NK-92 treated with Interleukin-12 subunit alpha and Interleukin-12 subunit beta, amount 100 ng/mL, for 24 hours (cell line): ENCODE results near the gene WDR45B.

Experiments used
- DNase-seq: peaks from one replicate; lab custom pipeline; 2025; lab: John Stamatoyannopoulos, UW

The WDR45B gene

GRCh38 chr17:82648165-82648668 is at the start of gene WDR45B:
Gene WDR45B, minus strand, starts transcription at chr17:82648444. Its CDS starts 104 bp downstream, at chr17:82648340.
- DNase-seq: peak; percentile 90

DNA sequence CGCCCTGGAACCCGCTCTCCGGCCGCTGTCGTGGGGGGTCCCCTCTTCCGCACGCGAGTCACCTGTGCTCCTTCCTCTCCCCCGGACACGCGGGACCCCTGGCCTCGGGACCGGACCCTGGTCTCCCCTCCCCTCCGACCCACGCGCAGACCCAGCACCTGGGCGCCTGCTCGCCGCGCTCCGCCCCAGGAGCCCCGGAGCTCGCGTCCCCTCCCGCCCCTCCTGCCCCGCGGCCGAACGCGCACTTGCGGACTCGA is 49.5 kb upstream of the WDR45B start:
- no peak for DNase-seq

GRCh38 chr17:82696916-82697807 is 48.9 kb upstream of the WDR45B start:
- no peak for DNase-seq

- DNase-seq: no peak
These were observed 48.0 kb upstream of the WDR45B start for GRCh38 chr17:82696259-82696658.

- DNase-seq: no peak
These were observed 46.4 kb upstream of the WDR45B start for GRCh38 chr17:82694647-82695046.

GRCh38 chr17:82693168-82693867 is 45.1 kb upstream of the WDR45B start:
- DNase-seq: no peak

- DNase-seq: no peak
These were observed 44.0 kb upstream of the WDR45B start for GRCh38 chr17:82692268-82692667.

GRCh38 chr17:82691714-82692113 is 43.5 kb upstream of the WDR45B start:
- no peak for DNase-seq

DNA sequence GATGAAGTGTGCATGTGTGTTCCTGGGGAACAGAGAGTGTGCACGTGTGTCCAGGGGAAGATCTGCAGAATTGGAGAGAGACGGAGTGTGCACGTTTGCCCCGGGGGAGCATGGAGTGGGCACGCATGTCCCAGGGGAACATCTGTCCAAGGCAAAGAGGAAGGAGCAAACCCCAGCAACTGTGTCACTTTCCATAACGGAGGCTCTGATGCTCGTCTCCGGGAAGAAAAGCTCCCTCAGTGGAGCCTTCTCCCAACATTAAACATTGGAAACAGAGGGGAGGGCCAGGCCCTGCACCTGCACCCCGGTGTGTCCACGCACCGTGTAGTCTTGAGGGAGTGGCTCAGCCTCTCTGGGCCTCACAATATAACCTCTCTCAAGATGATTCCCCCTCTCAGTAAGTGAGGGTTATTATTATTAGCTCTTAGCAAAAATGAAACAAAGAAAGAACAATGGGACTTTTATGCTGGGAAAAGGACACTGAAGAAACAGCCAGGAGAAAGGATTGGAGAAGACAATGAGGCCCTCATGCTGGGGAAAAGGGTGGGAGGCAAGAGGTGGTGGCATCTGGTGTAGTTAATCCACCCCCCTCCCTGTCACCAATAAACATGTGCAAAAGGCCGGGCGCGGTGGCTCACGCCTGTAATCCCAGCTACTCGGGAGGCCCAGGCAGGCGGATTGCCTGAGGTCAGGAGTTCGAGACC is 42.7 kb upstream of the WDR45B start:
- DNase-seq: no peak

DNA sequence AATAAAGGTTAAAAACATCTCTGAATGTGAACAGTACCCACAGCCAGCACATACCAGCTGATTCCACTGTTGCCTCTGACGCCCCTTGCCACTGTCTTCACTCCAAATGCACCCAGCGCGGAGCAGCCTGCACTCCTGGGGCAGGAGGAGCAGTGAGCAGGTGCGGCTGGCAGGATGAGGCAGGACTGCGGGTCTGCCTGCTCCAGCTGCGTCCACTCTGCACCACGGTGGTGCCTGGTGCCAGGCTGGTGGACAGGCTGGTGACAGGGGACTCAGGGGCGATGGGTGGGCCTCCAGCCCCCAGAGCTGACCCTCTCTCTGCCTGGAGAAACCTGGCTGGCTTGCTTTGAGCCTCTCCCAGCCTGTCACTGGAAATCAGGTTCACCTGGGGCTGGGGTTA is 40.8 kb upstream of the WDR45B start:
- no peak for DNase-seq

- DNase-seq: no peak
These were observed 39.6 kb upstream of the WDR45B start for GRCh38 chr17:82687871-82688270.

- DNase-seq: no peak
These were observed 39.2 kb upstream of the WDR45B start for GRCh38 chr17:82687375-82687861.

GRCh38 chr17:82686366-82687324 is 38.4 kb upstream of the WDR45B start:
- no peak for DNase-seq

DNA sequence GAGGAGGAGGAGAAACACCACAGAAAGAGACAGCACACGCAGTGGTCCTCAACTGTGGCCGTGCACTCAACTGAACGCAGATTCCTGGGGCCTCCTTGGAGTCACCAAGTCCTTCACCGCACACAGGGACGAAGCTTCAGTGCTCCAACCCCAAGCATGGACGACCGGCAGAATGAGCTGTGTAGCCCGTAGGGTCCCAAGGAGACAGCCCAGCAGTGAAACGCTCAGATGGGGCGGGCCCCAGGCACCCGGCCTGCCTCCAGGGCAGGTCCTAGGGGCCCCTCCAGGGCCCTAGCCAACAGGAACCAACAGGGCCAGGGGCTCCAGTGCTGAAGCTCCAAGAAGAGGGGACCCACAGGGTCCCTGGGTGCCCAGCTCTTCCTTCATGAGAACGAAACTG is 37.0 kb upstream of the WDR45B start:
- no peak for DNase-seq

DNA sequence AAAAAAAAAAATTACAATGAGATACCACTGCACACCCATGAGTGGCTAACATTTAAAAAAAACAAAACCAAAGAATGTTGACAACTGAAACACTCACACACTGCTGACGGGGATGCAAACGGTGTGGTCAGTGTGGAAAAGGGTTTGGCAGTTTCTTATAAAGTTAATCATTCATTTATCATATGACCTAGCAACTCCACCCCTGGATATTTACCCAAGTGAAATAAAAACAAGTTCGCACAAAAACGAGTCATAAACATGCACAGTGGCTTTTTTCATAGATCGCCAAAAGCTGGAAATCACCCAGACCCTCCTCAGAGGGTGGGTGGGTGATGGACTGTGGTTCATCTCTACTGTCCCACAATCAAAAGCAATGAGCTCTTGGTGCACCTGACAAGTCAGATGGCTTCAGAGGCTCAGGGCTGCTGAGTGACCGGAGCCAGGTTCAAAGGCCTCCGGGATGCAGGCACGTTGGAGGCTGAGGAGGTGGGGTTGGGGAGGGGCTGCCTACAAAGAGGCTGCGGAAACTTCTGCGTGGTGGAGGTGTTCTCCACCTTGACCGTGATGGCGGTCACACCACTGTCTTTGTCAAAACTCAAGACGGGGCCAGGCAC is 36.1 kb upstream of the WDR45B start:
- DNase-seq: no peak

DNA sequence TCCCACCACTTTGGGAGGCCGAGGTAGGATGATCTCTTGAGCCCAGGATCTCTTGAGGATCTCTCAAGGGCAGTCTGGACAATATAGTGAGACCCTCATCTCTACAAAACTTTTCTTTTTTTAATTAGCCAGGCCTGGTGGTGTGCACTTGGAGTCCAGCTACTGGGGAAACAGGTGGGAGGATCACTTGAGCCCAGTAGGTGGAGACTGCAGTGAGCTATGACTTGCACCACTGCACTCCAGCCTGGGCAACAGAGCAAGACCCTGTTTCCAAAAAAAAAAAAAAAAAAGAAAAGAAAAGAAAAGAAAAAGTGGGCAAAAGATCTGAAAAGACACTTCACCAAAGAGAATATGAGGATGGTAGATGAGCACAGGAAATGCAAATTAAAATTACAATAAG is 35.3 kb upstream of the WDR45B start:
- DNase-seq: no peak

- no peak for DNase-seq
These were observed 33.3 kb upstream of the WDR45B start for GRCh38 chr17:82681547-82681946.

GRCh38 chr17:82679586-82680465 is 31.6 kb upstream of the WDR45B start:
- DNase-seq: no peak

DNA sequence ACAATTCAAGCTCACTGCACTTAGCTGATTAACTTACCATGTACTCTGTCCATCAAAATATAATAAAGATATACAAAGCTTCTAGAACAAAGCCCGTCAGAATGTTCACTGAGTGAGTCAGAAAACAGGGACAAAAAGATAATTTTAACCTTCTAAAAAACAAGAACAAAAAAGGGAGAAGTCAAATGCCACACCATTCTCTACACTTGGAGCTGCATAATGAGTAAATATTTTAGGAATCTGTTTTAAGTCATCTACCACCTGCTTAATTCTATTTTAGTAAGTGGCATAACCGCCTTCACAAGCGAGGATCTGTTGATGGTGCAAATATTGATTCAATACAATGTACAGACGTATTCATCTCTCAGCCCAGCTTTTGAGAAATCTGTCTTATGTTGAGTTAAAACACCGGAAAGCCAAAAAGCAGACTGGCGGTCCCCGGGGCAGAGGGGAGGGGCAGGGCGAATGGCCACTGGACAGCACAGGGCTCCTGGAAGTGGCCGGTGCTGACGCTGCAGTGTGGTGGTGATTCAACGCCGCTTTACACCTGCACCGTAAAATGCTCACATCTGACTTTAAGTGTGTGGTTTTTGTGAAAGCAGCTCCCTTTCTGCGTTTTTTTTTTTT is 30.1 kb upstream of the WDR45B start:
- no peak for DNase-seq
